ENCODE measurements around the gene MEIS2.

GRCh38 chr15:36888011-36888992, 212.0 kb downstream of the MEIS2 start:
- TF ChIP-seq EP300 (IDR thresholded peaks at IDR 0.05) (no peak), CTCF (IDR thresholded peaks at IDR 0.05) (no peak), POLR2A (IDR thresholded peaks at IDR 0.05) (no peak), POLR2AphosphoS5 (IDR thresholded peaks at IDR 0.05) (no peak)
